Measurements from ENCODE around the gene GFOD1. TPM values are rescaled to one million over a fixed set of nuclear protein-coding genes. Genes with fewer than 3 reads are reported as not detected.

GFOD1 gene
- total and polyA plus RNA-seq, 10 donors: 3.4 to 54.0 (median 32.5) TPM

DNA sequence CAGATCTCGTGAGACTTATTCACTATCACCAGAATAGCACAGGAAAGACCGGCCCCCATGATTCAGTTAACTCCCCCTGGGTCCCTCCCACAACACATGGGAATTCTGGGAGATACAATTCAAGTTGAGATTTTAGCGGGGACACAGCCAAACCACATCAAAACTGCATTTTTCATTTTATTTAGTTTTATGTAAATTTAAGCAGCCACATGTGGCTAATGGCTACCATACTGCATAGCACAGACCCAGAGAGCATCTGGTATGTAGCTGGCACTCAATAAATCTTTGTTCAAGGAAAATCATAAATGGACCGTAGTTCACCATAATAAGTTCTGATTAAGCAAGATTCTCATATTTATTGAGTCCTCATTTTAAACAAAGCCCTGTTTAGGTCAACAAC is 15.3 kb downstream of the GFOD1 start:
- Histone ChIP-seq H3K4me1 (peaks cover 13 to 58% (median 40%) of the 10 kb centered on the region in 6 donors), H3K27me3 (replicated peaks in 1 of 7) (no peaks in the 10 kb centered on the region), H3K4me3 (no peak overlapping the region), H3K27ac (no peak overlapping the region), H3K36me3 (peaks cover 0 to 22% (median 5%) of the 10 kb centered on the region in 6 donors), H3K9me3 (peaks cover 0 to 6% (median 3%) of the 10 kb centered on the region in 8 donors)
- intact Hi-C loops (cut with DNase I; ENCODE audit: low total_unique reads): no loop called here
- no peak for DNase-seq
- TF ChIP-seq POLR2A (IDR thresholded peaks at IDR 0.05) (no peak), POLR2AphosphoS5 (IDR thresholded peaks at IDR 0.05) (no peak)
- TF ChIP-seq, protein P1, sequence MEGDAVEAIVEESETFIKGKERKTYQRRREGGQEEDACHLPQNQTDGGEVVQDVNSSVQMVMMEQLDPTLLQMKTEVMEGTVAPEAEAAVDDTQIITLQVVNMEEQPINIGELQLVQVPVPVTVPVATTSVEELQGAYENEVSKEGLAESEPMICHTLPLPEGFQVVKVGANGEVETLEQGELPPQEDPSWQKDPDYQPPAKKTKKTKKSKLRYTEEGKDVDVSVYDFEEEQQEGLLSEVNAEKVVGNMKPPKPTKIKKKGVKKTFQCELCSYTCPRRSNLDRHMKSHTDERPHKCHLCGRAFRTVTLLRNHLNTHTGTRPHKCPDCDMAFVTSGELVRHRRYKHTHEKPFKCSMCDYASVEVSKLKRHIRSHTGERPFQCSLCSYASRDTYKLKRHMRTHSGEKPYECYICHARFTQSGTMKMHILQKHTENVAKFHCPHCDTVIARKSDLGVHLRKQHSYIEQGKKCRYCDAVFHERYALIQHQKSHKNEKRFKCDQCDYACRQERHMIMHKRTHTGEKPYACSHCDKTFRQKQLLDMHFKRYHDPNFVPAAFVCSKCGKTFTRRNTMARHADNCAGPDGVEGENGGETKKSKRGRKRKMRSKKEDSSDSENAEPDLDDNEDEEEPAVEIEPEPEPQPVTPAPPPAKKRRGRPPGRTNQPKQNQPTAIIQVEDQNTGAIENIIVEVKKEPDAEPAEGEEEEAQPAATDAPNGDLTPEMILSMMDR (IDR thresholded peaks at IDR 0.05 in 8 of 11, conservative IDR thresholded peaks at IDR 0.05 in 3 of 11): no peak
- WGBS, 5 donors: 52 to 62% (median 62%) methylated on average over 4 of the region's 4 CpGs

DNA sequence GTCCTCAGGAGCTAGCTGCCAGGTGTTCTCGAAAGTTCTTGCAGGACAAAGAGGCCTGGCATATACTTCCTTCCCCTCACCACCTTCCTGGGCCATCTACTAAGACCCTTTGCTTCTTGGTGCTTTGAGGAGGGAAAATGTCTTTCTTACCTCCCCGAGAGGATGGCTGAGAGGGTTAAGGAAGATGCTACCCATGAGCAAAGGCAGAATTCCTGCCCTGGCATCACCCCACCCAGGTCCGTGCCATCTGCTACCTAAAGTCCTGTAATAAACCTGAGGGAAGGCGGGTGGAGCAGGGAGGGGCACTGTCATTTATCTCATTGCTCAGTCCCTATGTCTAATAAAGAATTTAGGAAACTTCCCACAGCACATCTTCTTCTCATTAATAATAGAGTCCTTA is 16.2 kb downstream of the GFOD1 start:
- Histone ChIP-seq H3K27ac (no peak overlapping the region), H3K4me1 (peaks cover 19 to 67% (median 49%) of the 10 kb centered on the region in 6 donors), H3K9me3 (peaks cover 0 to 6% (median 3%) of the 10 kb centered on the region in 8 donors), H3K4me3 (no peak overlapping the region), H3K36me3 (peaks cover 0 to 17% (median 5%) of the 10 kb centered on the region in 6 donors), H3K27me3 (replicated peaks in 1 of 7) (no peaks in the 10 kb centered on the region)
- intact Hi-C loops (cut with DNase I; ENCODE audit: low total_unique reads): no loop called here
- whole genome bisulfite sequencing, 5 donors: 71 to 87% (median 74%) methylated on average over 4 of the region's 4 CpGs
- DNase-seq: no peak
- TF ChIP-seq POLR2AphosphoS5 (IDR thresholded peaks at IDR 0.05) (no peak), POLR2A (IDR thresholded peaks at IDR 0.05) (no peak)
- TF ChIP-seq, protein P1 (IDR thresholded peaks at IDR 0.05 in 8 of 11, conservative IDR thresholded peaks at IDR 0.05 in 3 of 11): no peak

DNA sequence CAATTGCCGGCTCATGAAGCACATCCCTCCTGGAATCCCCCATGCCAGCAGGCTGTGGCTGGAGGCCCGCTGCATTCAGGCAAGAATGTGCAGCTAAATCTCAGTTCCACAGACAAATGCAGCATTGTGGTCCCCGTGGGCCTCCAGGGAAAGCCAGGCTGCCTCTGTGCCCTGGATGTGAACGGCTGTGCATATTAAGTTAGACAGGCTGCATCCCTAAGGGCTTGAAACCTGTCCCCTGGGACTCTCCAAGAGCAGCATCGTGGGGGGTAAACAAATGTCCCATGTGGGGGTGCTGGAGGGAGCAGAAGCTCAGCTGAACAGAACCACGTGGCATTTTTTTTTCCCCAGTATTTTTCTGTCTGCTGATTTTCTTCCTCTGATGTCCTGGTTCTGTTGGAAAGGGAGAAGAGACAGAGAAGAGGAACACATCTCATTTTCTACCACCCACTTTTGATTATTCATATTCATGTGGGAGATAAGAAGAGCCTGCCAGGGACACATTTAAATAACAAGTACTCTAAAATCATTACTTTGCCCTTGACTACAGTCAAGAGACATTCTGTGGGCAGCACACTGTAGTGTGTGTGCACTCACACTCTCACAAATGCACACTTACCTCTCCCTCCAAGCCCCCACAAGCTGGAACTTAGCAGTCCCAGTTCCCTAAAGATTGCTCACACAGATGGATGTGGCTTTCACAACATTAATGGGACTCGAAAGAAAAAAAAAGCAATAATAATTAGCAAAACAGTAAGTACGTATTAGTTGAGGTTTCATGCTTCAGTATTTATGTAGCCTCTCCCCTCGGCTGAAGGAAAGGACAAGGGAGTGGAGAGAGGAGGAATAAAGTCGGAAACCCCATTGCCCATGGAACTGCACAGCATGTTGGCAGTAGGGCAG is 16.9 kb downstream of the GFOD1 start:
- Histone ChIP-seq H3K36me3 (peaks cover 0 to 17% (median 5%) of the 10 kb centered on the region in 6 donors), H3K27ac (no peak overlapping the region), H3K27me3 (replicated peaks in 1 of 7) (no peaks in the 10 kb centered on the region), H3K9me3 (peaks cover 0 to 6% (median 3%) of the 10 kb centered on the region in 8 donors), H3K4me1 (peaks cover 26 to 74% (median 56%) of the 10 kb centered on the region in 6 donors), H3K4me3 (no peak overlapping the region)
- WGBS, 5 donors: 70 to 78% (median 73%) methylated on average over 8 to 10 of the region's 10 CpGs
- no peak for DNase-seq
- intact Hi-C loops (cut with DNase I; ENCODE audit: low total_unique reads): no loop called here
- TF ChIP-seq POLR2AphosphoS5 (IDR thresholded peaks at IDR 0.05): no peak
- TF ChIP-seq, protein P1 (IDR thresholded peaks at IDR 0.05 in 8 of 11, conservative IDR thresholded peaks at IDR 0.05 in 3 of 11): no peak
- no peak for TF ChIP-seq POLR2A (IDR thresholded peaks at IDR 0.05)

DNA sequence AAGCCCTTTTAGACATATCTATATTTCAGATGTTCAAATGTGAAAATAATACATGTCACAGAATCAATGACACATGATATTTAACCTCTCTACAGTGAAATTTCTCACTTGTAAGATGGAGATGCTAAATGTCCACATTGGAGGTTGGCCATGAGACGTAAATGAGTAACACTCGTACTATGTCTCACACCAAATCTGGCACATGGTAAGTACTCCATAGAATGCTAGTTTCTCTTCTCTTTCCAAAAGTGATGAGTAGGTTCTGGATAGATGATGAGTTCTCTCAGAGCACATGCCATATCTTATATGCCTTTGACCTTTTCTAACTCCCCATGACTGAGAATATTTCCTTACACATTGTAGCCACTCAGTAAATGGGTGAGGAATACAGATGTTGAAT is 17.7 kb downstream of the GFOD1 start:
- TF ChIP-seq, protein P1 (IDR thresholded peaks at IDR 0.05 in 8 of 11, conservative IDR thresholded peaks at IDR 0.05 in 3 of 11): no peak
- TF ChIP-seq POLR2AphosphoS5 (IDR thresholded peaks at IDR 0.05) (no peak), POLR2A (IDR thresholded peaks at IDR 0.05) (no peak)
- Histone ChIP-seq H3K27me3 (replicated peaks in 1 of 7) (no peaks in the 10 kb centered on the region), H3K36me3 (peaks cover 0 to 17% (median 5%) of the 10 kb centered on the region in 6 donors), H3K9me3 (peaks cover 0 to 6% (median 3%) of the 10 kb centered on the region in 8 donors), H3K4me1 (peaks cover 32 to 78% (median 58%) of the 10 kb centered on the region in 6 donors), H3K4me3 (no peak overlapping the region), H3K27ac (no peak overlapping the region)
- no peak for DNase-seq
- WGBS, 5 donors: 90 to 98% (median 91%) methylated on average over 2 of the region's 2 CpGs
- intact Hi-C loops (cut with DNase I; ENCODE audit: low total_unique reads): no loop called here
